H1 (cell line): ENCODE data around the gene TBC1D7. TPM values are rescaled to one million over a fixed set of nuclear protein-coding genes. Genes with fewer than 3 reads are reported as not detected.

Source experiments
- CTCF ChIA-PET: fragments of 300-600 bp; sonication (Branson Sonifier 250); formaldehyde crosslinking; loops from one replicate; lab custom pipeline; 2021; ENCODE audit not compliant: partially characterized antibody; lab: Charles Lee
- POLR2A ChIA-PET: fragments of 300-600 bp; sonication (Branson Sonifier 250); formaldehyde crosslinking; loops from one replicate; lab custom pipeline; 2021; ENCODE audit warnings: inconsistent platforms; ENCODE audit not compliant: partially characterized antibody; lab: Charles Lee
- DNase-seq, 2 experiments: peaks; one replicate each; pipeline versions ENCODE4 v3.0.0 to v3.0.0-alpha.2; 2010 to 2022; ENCODE audit warnings: low spot score in 2 of 2, low read depth in 1 of 2, mixed read lengths in 1 of 2
- FAIRE-seq: peaks from 2 replicates; lab custom pipeline; 2011; peaks lifted over from hg19 to GRCh38; lab: Jason Lieb, UNC
- H2AFZ ChIP-seq: 2 replicates; pipeline ENCODE4 v1.8.1; 2012; ENCODE audit warnings: low read length, inconsistent platforms
- H2AK5ac ChIP-seq: 2 replicates; pipeline ENCODE4 v1.6.1; 2013; ENCODE audit warnings: low read depth, low read length
- H2BK120ac ChIP-seq: replicated peaks from 2 replicates; pipeline ENCODE3; 2013; ENCODE audit warnings: low read depth, low read length, inconsistent platforms
- H2BK12ac ChIP-seq: 2 replicates; pipeline ENCODE4 v1.6.1; 2013; ENCODE audit warnings: low read depth, low read length
- H2BK15ac ChIP-seq: 2 replicates; pipeline ENCODE4 v1.6.1; 2013; ENCODE audit warnings: low read length
- H2BK20ac ChIP-seq: 2 replicates; pipeline ENCODE4 v1.6.1; 2013; ENCODE audit warnings: low read length
- H2BK5ac ChIP-seq: 2 replicates; pipeline ENCODE4 v1.6.1; 2013; ENCODE audit warnings: low read depth, low read length
- H3K14ac ChIP-seq: 2 replicates; pipeline ENCODE4 v1.6.1; 2013; ENCODE audit warnings: inconsistent platforms; ENCODE audit not compliant: insufficient read length
- H3K18ac ChIP-seq: 2 replicates; pipeline ENCODE4 v1.6.1; 2013; ENCODE audit warnings: low read length; ENCODE audit errors: extremely low read depth
- H3K23ac ChIP-seq: 2 replicates; pipeline ENCODE4 v1.6.1; 2013; ENCODE audit warnings: inconsistent platforms; ENCODE audit not compliant: insufficient read length
- H3K23me2 ChIP-seq: 2 replicates; pipeline ENCODE4 v1.6.1; 2013; ENCODE audit warnings: low read depth, low read length
- H3K27ac ChIP-seq: 2 replicates; pipeline ENCODE4 v1.6.1; 2011; ENCODE audit warnings: low read depth, low read length, inconsistent platforms
- H3K27me3 ChIP-seq, 4 experiments: replicated peaks in 1 of 4; 1 replicate in 1 of 4; 2 replicates in 3 of 4; pipeline versions ENCODE4 v1.6.1 to v1.8.1; 2011 to 2013; ENCODE audit warnings: low read length in 3 of 4, mild to moderate bottlenecking in 3 of 4, inconsistent platforms in 2 of 4, mixed read lengths in 2 of 4, moderate library complexity in 1 of 4; ENCODE audit not compliant: control insufficient read depth in 3 of 4, insufficient read depth in 3 of 4; ENCODE audit errors: extremely low read depth in 1 of 4
- H3K36me3 ChIP-seq, 4 experiments: 2 replicates each; pipeline versions ENCODE4 v1.6.1 to v1.8.1; 2011 to 2013; ENCODE audit warnings: mild to moderate bottlenecking in 4 of 4, low read length in 3 of 4, moderate library complexity in 2 of 4, control low read depth in 1 of 4, inconsistent platforms in 1 of 4; ENCODE audit not compliant: insufficient read depth in 4 of 4, control insufficient read depth in 2 of 4
- H3K4ac ChIP-seq: replicated peaks from 2 replicates; pipeline ENCODE3; 2013; ENCODE audit warnings: low read length, low read depth, mixed read lengths, inconsistent platforms; ENCODE audit not compliant: insufficient read length
- H3K4me1 ChIP-seq, 4 experiments: replicated peaks in 1 of 4; 1 replicate in 1 of 4; 2 replicates in 3 of 4; pipeline versions ENCODE4 v1.6.1 to v1.8.1; 2011 to 2013; ENCODE audit warnings: low read length in 3 of 4, inconsistent platforms in 2 of 4, mixed read lengths in 1 of 4; ENCODE audit not compliant: insufficient read depth in 4 of 4, control insufficient read depth in 3 of 4
- H3K4me2 ChIP-seq, 2 experiments: 2 replicates each; pipeline versions ENCODE4 v1.6.1 to v1.8.1; 2011 to 2013; ENCODE audit warnings: low read depth in 2 of 2, low read length in 2 of 2, control low read depth in 1 of 2, inconsistent platforms in 1 of 2, mild to moderate bottlenecking in 1 of 2; ENCODE audit not compliant: insufficient read depth in 1 of 2
- H3K4me3 ChIP-seq, 4 experiments: fragments of 200-600, 300-600 bp in 1 of 4; sonication (generic), shearing (Covaris generic), sonication (Bioruptor Twin) in 1 of 4; 2 replicates each; pipeline versions ENCODE4 v1.5.1 to v1.8.1; 2011 to 2016; ENCODE audit warnings: low read length in 4 of 4, low read depth in 3 of 4, control low read depth in 2 of 4, inconsistent platforms in 2 of 4, mild to moderate bottlenecking in 2 of 4, mixed read lengths in 1 of 4, moderate library complexity in 1 of 4; ENCODE audit not compliant: insufficient read depth in 2 of 4; ENCODE audit errors: extremely low read depth in 1 of 4
- H3K56ac ChIP-seq: replicated peaks from 2 replicates; pipeline ENCODE3; 2013; ENCODE audit warnings: low read depth, mild to moderate bottlenecking, mixed read lengths, low read length, inconsistent platforms; ENCODE audit not compliant: insufficient read length
- H3K79me1 ChIP-seq: 2 replicates; pipeline ENCODE4 v1.6.1; 2013; ENCODE audit warnings: low read depth, low read length, control low read depth
- H3K79me2 ChIP-seq, 2 experiments: 2 replicates each; pipeline versions ENCODE4 v1.6.1 to v1.8.1; 2012 to 2013; ENCODE audit warnings: low read length in 2 of 2, mild to moderate bottlenecking in 2 of 2, inconsistent platforms in 1 of 2; ENCODE audit not compliant: insufficient read depth in 2 of 2, control insufficient read depth in 1 of 2
- H3K9ac ChIP-seq, 4 experiments: replicated peaks in 1 of 4; 1 replicate in 1 of 4; 2 replicates in 3 of 4; pipeline versions ENCODE4 v1.6.1 to v1.8.1; 2011 to 2013; ENCODE audit warnings: low read depth in 3 of 4, low read length in 3 of 4, control low read depth in 2 of 4, mild to moderate bottlenecking in 2 of 4, moderate library complexity in 2 of 4, inconsistent platforms in 1 of 4; ENCODE audit errors: extremely low read depth in 1 of 4
- H3K9me3 ChIP-seq, 2 experiments: 2 replicates each; pipeline versions ENCODE4 v1.6.1 to v1.8.1; 2012 to 2013; ENCODE audit warnings: mild to moderate bottlenecking in 2 of 2, moderate library complexity in 2 of 2, control low read depth in 1 of 2, inconsistent platforms in 1 of 2, low read depth in 1 of 2, low read length in 1 of 2, mixed read lengths in 1 of 2; ENCODE audit not compliant: insufficient read depth in 2 of 2
- H4K20me1 ChIP-seq, 2 experiments: replicated peaks in 1 of 2; 2 replicates each; pipeline versions ENCODE3 to v1.8.1; 2011 to 2013; ENCODE audit warnings: inconsistent platforms in 2 of 2, low read length in 2 of 2, mild to moderate bottlenecking in 1 of 2; ENCODE audit not compliant: insufficient read depth in 2 of 2, control insufficient read depth in 1 of 2
- H4K5ac ChIP-seq: 2 replicates; pipeline ENCODE4 v1.6.1; 2013; ENCODE audit warnings: low read length, low read depth, mixed read lengths, inconsistent platforms; ENCODE audit not compliant: insufficient read length
- H4K8ac ChIP-seq: 2 replicates; pipeline ENCODE4 v1.8.0; 2013; ENCODE audit warnings: mild to moderate bottlenecking, moderate library complexity, low read length, inconsistent platforms; ENCODE audit not compliant: insufficient read depth; ENCODE audit errors: extremely low read depth
- H4K91ac ChIP-seq: replicated peaks from 2 replicates; pipeline ENCODE3; 2013; ENCODE audit warnings: low read length, mixed read lengths, inconsistent platforms; ENCODE audit not compliant: insufficient read length
- CBX8 ChIP-seq: fragments of 300-800, 300-1000 bp; sonication (generic); IDR thresholded peaks from 2 replicates; pipeline ENCODE4 v1.7.1; 2016; ENCODE audit warnings: low read depth, low read length, borderline replicate concordance
- JUND ChIP-seq: IDR thresholded peaks from 2 replicates; pipeline ENCODE4 v1.6.1; 2011; ENCODE audit warnings: mild to moderate bottlenecking, improper control_type of control experiment, low read length
- PHF8 ChIP-seq: fragments of 200-600 bp; sonication (generic); conservative IDR thresholded peaks from 2 replicates; pipeline ENCODE4 v1.7.1; 2012; ENCODE audit warnings: low read depth, mild to moderate bottlenecking, inconsistent platforms, low read length, moderate library complexity
- RAD21 ChIP-seq, 2 experiments: IDR thresholded peaks in 1 of 2; conservative IDR thresholded peaks in 1 of 2; 2 replicates each; pipeline ENCODE4 v1.6.1; 2011; ENCODE audit warnings: low read depth in 2 of 2, low read length in 2 of 2, improper control_type of control experiment in 1 of 2, inconsistent platforms in 1 of 2, mild to moderate bottlenecking in 1 of 2, moderate library complexity in 1 of 2
- WGBS, 2 experiments: shearing (Covaris generic) in 1 of 2; methylation state at CpG; one replicate each; pipeline versions ENCODE4 v1.1.6 to v1.1.7; 2013 to 2015; ENCODE audit warnings: low lambda C conversion rate in 2 of 2, mixed read lengths in 2 of 2, inconsistent platforms in 1 of 2, low coverage in 1 of 2, missing lambda C conversion rate in 1 of 2; ENCODE audit not compliant: insufficient replicate concordance in 2 of 2, insufficient coverage in 1 of 2, insufficient read length in 1 of 2; ENCODE audit errors: extremely low coverage in 1 of 2, missing lambda C conversion rate in 1 of 2; 5-methylcytosine and 5-hydroxymethylcytosine counted together
- polyA plus RNA-seq, 7 experiments: library from polyadenylated mRNA; depleted of rRNA in 3 of 7; stranded (reverse) in 5 of 7; unstranded in 2 of 7; fragments of >200 nt in 5 of 7; fragments of 200-250 nt in 2 of 7; gene quantifications; 1 replicate in 5 of 7; 2 replicates in 1 of 7; 4 replicates in 1 of 7; pipeline versions ENCODE4 v1.2.1 to v1.2.3, GENCODE V29; 2011 to 2013; ENCODE audit warnings: missing spikeins in 2 of 7, mixed read lengths in 2 of 7
- total RNA-seq: library from RNA; stranded (reverse); fragmentation: NEBNext Ultra II Directional; extraction: Animal tissue kit (Norgen Biotek cat#: 25700); gene quantifications from 2 replicates; pipeline ENCODE4 v1.2.1, GENCODE V29; 2021

Gene TBC1D7
- total and polyA plus RNA-seq, 2 of the 8 experiments (the other 6 are each of a cell fraction or from before 2014, with no cell fraction given), result 46.1 to 55.2 TPM

DNA sequence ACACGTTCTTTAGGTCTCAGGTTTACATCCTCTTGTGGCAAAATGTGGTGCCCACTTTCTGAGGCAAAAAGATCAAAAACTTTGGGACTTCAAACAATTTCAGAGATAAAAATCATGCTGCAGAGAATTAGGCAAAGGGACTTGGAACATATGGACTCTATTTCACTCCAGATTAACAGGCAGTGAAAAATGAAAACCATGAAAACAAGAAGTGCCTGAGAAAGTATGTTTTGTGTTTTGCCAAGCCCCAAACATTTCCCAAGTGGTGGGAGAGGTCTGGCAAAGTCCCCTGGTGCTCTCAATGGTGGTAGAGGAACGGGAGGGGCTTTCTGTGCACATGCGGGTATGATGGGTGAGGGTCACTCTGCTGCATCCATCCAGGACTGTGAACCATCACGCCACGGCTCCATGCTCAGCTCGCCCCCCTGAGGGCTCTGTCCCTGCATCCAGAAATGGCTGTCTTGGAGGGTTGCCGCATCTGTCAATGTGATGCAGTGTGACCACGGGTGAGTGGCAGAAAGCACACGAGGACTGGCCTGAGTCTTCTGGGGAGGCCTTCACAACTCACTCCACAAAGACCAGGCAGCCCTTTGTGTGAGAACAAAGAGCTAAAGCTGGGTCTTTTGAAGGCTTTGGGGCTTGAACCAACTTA lies 43.2 kb upstream of the TBC1D7 start:
- Histone ChIP-seq H3K18ac (no peak overlapping the region), H3K9me3 (no peaks in the 10 kb centered on the region), H3K36me3 (no peaks in the 10 kb centered on the region), H3K27me3 (no peaks in the 10 kb centered on the region), H3K4me2 (no peak overlapping the region), H2AK5ac (no peak overlapping the region), H2BK5ac (no peak overlapping the region), H3K27ac (no peak overlapping the region), H2AFZ (no peak overlapping the region), H4K91ac (no peak overlapping the region), H2BK20ac (no peak overlapping the region), H2BK12ac (no peak overlapping the region; the same call in 1 of the 2 replicates), H3K23me2 (no peaks in the 10 kb centered on the region; the same call in 1 of the 2 replicates), H3K23ac (no peak overlapping the region), H3K79me1 (no peaks in the 10 kb centered on the region; the same call in 1 of the 2 replicates), H4K5ac (no peak overlapping the region), H3K56ac (no peak overlapping the region), H4K8ac (no peak overlapping the region), H3K4me3 (no peak overlapping the region), H3K14ac (no peak overlapping the region), H2BK15ac (no peak overlapping the region), H3K4me1 (peaks cover 0 to 15% (median 4%) of the 10 kb centered on the region in 4 experiments; a peak in 4 of 7 replicates), H3K79me2 (no peaks in the 10 kb centered on the region), H3K9ac (no peak overlapping the region), H4K20me1 (no peaks in the 10 kb centered on the region), H3K4ac (no peak overlapping the region), H2BK120ac (no peak overlapping the region)
- TF ChIP-seq PHF8, result no peak
- no peak for TF ChIP-seq CBX8
- no peak for TF ChIP-seq RAD21 (IDR thresholded peaks at IDR 0.05 in 1 of 2, conservative IDR thresholded peaks at IDR 0.05 in 1 of 2; ENCODE audit: low read depth in 2 of 2, low read length in 2 of 2)
- TF ChIP-seq JUND, result no peak
- DNase-seq, result no peak
- ChIA-PET CTCF (interaction anchor here (1.1 to 1.4 kb wide), 2 partner anchors 9 to 10 kb away, joined by 3 to 4 read pairs; no protein-coding TSS in a partner anchor), POLR2A (interaction anchor here (1.1 to 1.7 kb wide), 2 partner anchors 9 to 14 kb away, joined by 3 read pairs; no protein-coding TSS in a partner anchor)
- FAIRE-seq, result no peak
- whole genome bisulfite sequencing, 2 experiments, result 92% methylated on average over 9 of the region's 9 CpGs; no CpG with 5 or more reads in 1 of the 2 experiments
